PC-3 (cell line): Measurements from ENCODE around the gene FAM3B.

Source experiments
- CTCF ChIP-seq: fragments of 300-600 bp; sonication (generic); conservative IDR thresholded peaks from 2 replicates; pipeline ENCODE4 v1.5.1; 2017; ENCODE audit warnings: antibody characterized with exemption, low read depth, mild to moderate bottlenecking, low read length
- EZH2phosphoT487 ChIP-seq: fragments of 300-600 bp; sonication (generic); IDR thresholded peaks from 2 replicates; pipeline ENCODE4 v1.6.1; 2018; ENCODE audit warnings: mild to moderate bottlenecking, antibody characterized with exemption, low read length, borderline replicate concordance

GRCh38 chr21:41390043-41390639 lies 73.5 kb downstream of the FAM3B start:
- TF ChIP-seq CTCF = no peak
- TF ChIP-seq EZH2phosphoT487 = no peak
